Measurements from ENCODE around the gene MACF1.
"Not testable (repeated sequence)": the region's sequence is repeated elsewhere in the genome, so short reads cannot be mapped to it uniquely, and the experiment has no call there.

The MACF1 gene

DNA sequence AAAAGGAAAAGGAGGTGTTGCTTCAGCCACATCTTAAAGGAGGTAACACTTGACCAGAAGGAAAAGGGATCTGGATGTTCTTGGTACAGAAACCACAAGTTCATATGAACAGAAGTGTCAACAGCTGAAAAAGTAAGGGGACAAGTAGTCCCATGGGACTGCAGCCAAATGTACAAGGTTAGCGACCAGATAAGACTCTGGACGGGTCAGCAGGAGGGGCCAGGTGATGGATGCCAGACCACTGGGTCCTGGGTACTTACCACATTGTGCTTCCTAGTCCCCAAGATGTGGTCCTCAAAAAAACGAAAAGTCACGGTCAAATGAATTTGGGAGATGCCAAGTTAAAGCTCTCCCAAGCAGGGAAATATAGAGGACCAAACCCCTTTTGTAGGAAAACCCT lies 270.3 kb downstream of the MACF1 start:
- no peak for FAIRE-seq

DNA sequence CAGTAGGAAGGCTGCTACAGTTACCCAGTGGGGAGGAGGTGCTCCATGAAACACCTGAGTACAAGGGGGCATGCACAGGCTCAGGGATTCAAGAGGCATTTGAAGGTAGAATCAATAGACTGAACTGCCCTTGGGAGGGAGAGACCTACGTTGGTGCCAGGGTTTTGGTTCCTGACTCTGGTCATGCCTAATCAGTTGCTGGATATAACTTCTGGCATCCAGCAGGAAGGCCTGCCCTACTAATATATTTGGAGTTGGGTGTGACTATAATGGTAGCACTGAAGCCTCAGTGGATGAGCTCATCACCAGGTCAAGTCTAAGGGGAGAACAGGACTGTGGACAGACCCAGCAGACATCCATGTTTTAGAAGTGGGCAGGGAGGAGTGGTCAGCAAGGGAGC lies 271.1 kb downstream of the MACF1 start:
- FAIRE-seq: not testable (repeated sequence)

DNA sequence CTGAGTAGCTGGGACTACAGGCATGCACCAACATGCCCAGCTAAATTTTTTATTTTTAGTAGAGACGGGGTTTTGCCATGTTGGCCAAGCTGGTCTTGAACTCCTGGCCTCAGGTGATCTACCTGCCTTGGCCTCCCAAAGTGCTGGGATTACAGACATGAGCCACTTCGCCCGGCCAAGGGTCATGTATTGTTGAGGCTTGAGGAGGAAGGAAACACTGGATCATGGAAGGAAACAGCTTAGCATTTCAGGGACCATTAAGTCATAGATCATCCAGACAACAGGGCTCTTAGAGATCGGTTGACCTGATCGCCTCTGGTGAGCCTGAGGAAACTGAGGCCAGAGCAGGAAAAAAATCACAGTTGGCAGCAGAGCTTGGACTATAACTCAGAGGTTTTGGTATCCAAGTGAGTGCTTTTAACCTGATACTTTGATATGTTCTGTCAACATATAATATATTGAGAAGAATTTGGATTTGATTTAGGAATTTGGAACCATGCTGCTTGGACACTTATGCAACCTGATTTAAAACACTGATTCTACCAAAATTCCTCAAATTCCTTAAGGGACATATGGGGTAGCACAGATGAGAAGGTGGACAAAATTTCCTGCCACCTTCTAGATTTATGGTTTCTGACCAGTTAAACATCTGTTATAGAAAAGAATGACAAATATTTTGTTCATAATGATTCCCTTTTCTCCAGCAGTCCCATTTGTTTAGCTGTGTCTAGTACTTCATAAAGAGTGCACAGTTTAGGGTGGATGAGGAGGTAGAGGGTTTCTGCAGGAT lies 273.8 kb downstream of the MACF1 start:
- no peak for FAIRE-seq

DNA sequence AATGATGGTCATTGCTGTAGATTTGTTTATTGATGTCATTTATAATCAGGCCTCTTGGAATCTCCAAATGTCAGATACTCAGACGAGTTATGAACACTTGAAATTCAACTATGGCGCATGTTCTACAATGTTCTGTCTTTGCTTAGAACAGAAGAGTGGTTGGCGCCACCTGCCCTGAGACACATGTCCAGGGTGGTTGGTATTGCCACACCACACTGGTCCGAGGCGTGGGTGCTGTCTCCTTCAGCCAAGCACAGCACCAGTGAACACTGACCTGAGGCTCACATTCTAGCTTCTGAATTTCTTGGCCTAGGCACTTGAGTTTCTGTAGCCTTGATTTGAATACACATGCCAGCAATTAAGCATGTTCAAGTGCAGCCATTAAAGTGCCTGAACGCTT lies 276.8 kb downstream of the MACF1 start:
- no peak for FAIRE-seq

DNA sequence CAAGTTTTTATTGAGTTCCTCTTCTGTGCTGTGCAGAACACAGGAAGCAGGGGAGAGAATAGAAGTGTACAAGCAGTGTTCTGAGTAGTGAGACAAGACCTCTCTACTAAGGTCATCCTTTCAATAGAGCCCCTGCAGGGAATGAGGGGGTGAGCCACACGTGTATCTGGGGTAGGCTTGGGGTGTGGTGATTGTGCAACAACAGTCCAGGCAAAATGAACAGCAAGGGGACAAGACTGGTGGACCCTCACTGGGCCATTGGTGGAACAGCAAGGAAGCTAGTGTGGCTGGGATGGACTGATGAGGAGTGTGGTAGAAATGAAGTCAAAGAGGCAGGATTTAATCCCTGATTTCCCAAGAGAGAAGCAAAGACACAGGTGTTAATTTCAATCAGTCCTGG lies 278.8 kb downstream of the MACF1 start:
- FAIRE-seq: no peak

DNA sequence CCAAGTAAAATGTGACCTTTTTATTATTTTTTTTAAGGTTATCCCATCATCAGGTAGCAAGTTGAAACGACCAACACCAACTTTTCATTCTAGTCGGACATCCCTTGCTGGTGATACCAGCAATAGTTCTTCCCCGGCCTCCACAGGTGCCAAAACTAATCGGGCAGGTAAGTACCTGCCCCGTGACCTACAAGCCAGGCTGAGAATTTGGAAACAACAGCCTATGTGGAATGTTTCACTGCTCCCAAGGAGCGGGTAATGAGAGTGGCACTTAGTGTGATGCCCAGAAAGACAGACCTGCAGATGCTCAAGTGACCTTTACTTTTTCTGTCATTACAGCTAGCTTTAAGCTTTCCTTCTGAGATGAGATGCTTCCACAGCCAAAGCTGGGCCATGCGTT lies 280.1 kb downstream of the MACF1 start:
- no peak for FAIRE-seq

DNA sequence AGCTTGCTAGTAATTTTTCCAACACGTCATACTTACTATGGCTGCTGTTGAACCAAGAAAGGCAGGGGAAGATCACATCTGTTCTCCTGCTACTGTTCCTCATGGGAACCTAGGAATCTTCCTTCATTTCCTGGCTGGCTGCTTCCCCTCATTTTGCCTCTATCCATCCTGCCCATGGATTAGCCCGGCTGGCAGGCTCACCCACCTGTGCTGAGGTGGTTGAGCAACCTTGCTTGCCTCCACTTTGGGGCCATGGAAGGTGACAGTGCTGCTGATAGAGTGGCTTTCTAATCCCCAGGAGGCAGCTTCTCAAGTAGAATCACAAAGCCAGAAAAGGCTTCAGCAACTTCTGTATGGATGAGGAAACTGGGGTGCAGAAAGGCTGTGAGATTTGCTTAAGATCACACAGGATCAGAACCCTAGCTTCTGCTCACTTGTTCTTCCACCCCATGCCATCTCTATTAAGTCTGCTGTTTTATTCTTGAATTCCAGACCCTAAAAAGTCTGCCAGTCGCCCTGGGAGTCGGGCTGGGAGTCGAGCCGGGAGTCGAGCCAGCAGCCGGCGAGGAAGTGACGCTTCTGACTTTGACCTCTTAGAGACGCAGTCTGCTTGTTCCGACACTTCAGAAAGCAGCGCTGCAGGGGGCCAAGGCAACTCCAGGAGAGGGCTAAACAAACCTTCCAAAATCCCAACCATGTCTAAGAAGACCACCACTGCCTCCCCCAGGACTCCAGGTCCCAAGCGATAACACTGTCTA lies 280.7 kb downstream of the MACF1 start:
- FAIRE-seq: no peak

DNA sequence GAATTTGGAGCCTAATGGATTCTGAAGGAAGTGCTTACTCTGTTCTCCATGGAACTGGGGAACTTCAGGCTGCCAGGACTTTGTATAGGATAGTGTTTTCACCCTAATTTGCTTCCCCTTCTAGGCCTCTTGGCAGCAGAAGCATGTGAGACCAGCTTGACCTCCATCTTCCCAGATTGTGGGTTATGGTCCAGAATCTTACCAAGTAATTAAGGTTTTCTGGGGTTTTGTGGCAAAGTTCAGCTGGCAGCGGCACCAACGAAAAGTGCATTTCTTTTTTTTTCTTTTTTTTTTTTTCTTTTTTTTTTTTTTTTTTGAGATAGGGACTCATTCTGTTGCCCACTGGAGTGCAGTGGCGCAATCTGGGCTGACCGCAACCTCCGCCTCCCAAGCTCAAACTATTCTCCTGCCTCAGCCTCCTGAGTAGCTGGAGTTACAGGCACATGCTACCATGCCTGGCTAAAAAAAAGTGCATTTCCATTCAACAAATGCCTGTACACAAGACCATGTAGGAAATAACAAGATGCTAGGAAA lies 283.6 kb downstream of the MACF1 start:
- no peak for FAIRE-seq

DNA sequence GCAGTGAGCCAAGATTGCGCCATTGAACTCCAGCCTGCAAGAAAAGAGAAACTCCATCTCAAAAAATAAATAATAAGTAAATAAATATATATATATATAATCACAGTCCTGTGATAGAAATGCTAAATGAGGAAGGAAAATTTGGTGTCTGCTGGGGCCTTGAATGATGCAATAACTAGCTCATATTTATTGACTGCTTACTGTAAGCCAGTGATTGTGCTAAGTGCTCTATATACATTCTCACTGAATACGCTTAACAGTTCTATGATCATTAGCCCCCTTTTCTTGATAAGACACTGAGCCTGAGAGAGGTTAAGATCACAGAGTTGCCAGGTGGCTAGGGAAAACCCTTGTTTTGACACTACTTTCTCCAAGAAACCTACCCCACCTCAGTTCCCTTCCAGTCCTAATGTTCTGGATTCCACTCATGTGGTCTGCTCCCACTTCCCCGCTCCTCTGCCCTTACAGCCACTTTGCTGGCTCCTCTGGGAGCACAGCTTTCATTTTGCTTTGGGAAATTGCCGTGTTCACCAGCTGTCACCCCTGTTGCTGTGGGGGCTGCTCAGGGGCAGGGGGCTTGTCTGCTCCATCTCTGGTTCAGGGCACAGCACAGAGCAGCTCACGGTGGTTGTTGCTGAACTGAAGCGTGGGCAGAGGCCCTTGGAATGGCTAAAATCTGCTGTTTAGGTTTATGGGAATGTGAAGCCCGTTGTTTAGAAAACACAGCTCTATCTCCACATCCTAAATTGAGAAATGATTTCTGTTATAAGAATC lies 284.5 kb downstream of the MACF1 start:
- FAIRE-seq: no peak

DNA sequence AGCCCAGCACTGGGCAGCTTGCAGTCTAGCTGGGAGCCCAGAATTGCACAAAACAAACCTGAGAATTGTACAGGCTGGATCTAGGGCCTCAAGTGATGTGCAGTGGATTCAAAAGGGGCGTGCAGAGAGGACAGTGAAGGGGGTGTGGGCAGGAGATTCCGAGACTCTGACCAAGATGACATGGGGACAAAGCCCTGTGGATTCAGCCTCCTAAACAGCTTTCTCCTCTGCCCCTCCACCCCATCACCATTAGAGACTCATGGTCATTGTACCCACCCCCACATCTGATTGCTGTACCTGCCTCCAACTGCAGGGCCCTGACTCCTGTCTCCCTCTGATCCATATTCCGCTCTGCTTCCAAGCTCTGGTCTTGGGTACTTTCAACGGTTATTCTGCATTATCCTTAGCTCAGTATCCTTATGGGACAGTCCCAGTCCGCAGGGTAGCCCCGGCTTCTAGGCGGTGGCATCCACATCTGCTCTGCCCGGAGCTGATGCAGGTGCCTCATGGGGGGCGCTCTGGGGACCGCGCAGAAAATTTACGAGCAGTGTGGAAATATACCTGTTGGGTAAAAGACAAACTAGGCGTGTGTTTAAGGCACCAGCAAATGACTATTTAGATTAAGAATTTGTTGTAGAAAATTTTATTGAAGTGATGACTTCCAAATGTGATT lies 285.2 kb downstream of the MACF1 start:
- FAIRE-seq: no peak

DNA sequence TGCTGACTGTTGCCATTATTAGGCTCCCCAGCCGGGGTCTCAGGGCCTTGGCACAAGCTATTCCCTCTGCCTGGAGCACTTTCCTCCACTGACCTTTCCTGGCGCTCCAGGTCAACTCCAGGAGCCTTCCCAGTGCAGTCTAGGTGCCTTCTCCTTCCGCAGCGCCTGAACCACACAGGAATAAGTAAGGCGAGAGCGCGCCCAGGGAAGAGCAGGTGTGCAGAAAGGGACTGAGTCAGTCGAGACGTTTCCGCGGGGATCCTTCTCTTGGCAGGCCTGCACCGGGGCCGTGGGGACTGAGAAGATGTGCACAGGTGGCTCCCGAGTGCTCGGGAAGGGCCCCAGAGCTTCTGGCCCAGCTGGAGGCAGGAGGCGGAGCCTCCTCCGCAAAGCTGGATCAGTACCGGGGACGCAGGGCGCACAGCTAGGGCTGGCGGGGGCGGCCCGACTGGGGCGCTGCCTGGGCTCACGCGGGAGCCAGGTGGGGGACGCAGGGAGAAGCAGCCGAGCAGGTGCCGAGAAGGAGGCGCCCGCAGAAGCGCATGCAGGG lies 286.2 kb downstream of the MACF1 start:
- no peak for FAIRE-seq

DNA sequence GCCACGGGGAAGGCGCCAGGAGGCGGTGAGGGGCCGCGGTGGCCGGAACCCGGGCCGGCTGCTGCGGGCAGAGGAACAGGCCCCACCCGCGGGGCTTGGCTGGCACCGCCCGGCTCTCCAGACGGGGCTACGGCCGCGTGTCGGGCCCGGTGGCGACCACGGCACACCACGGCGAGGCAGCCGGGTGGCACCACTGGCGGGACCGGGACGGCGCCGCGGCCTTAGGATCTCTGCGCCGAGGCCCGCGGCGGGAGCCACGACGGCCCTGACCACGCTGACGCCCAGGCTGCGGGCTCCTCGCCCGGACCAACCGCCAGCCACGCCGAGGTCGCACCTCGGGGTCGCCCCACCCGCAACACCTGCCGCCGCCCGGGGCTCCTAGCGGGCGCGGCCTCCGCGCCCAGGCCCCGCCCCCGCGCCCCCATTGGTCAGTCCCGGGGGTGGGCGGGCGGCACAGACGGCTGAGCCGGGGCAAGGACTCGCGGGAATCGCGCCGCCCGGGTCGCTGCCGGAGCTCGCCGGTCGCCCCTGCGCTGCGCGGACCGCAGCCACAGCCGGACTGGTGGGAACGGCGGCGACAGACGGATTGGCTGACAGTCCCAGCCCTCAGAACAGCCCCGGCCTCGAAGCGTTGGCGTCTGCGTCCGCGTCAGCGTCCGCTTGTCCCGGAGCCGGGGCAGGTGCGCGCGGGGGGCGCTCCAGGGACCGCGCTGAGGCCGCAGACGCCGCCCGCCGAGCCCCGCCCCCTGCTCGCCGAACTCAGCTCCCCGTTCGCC lies 286.8 kb downstream of the MACF1 start, which contains the start of gene BMP8A:
TSS of gene BMP8A (plus strand) at position 491 of the 776 bp plus-strand sequence. CDS start 356 bp downstream, outside the sequence.
- no peak for FAIRE-seq

DNA sequence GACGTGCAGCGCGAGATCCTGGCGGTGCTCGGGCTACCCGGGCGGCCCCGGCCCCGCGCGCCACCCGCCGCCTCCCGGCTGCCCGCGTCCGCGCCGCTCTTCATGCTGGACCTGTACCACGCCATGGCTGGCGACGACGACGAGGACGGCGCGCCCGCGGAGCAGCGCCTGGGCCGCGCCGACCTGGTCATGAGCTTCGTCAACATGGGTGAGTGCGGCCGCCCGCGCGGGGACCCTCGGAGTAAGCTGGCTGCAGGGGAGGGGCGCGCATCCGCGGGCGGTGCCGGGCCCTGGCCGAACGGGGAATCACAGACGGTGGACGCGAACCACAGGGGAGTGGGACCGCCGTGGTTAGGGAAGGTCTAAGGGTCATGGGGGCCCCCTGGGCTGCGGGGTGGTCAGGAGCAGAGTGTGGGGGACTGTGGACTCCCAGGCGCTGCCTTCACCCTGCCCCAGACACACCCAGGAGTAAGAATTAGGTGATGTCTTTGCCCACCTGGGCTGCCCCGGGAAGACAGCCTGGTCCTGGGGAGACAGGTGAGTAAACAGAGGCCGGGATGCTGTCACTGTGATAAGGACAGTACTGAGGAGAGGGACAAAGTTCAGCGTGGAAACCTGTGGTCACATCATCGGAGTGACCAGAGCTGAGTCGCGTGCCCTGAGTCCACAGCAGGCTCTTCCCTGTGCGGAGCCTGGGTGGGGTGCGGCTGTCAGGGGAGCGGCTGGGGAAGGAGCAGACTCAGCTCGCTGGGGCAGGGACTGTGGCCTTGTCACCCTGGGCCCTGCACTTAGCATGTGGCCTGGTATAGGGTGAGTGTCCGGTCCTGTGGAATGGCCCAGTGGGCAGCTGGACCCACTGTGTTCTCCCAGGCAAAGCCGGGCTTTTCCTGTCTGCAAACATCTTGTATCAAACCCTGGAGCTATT lies 287.9 kb downstream of the MACF1 start:
- FAIRE-seq: not testable (repeated sequence)

DNA sequence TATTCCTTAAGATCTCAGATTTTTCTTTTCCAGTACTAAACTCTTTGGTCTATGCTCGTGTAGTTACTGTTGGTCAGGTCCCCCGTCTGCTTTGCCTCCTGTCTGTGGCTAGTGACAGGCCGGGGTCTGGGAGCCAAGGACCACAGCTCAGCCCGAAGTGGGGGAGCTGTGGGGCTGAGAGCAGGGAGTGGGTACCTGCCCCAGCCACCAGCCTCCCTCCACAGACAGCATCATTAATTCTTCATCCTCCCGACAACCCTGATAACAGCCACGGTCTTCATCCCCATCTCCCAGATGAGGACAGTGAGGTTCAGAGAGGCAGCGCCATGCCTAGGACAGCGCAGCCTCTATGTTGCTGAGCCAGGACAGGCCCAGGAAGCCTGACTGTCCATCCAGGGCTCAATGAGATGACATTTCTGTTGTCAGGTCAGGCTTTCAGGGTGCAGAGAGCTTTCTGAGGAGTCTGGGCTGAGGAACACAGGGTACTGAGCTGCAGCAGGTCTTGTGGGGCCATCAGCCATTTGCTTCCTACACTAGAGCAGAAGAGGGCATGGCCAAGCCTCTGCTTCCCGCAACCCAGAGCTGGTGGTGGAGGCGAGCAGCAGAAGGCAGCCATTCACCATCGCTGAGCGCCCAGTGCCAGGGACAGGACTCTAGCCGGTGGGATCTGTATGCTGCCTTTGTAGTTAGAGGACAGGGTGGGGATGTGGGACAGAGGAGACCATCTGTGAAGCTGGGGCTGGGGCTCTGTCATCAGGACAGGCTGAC lies 288.7 kb downstream of the MACF1 start:
- FAIRE-seq: not testable (repeated sequence)

DNA sequence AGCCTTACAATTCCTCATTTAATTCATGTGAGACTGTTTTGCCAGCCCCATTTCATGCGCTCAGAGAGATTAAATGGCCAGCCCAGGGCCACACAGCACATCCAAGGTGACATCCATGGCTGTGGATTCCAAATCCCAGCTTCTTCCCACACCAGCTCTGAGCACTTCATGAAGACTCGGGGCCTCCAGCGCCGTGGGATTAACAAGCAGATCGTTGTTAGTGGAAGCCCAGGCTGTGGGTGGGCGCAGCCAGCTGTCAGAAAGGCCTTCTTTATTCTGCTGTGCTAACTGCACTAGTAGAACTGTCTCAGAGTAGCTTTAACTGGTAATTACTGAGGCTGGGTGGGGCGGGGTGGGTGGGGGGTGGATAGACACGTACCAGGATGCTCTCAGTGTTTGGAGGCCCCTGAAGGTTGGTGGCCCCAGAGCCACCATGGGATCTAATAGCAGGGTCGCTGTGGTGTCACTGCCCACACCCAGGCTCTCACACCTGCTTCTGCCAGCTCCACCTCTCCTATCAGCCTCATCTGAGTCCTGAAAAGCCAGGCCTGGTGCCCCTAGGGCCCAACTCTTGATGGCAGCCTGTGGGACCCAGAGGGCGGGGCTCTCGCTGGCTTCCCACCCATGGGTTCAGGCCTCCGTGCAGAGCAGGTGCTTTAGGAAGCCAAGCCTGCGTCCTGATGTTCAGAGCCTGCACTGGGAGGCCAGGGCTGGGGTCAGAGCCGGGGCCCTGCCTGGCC lies 290.3 kb downstream of the MACF1 start:
- FAIRE-seq: no peak

DNA sequence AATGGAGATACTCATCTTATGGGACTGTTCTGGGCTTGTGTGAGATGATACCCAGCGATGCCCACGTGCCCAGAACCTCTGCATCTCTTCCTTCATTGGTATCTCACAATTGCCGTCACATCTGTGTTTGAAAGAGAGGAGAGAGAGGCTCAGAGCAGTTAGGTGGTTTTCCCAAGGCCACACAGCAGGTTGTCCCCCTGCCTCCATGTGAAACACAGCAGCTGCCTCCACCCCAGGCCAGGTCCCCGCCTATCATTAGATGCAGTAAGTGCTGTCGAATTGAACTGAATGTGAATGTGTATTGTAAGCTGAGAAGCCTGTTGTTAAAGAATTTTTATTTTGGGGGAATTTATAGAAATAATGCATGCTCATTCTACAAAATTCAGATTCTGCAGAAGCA lies 292.0 kb downstream of the MACF1 start:
- not testable (repeated sequence) for FAIRE-seq

DNA sequence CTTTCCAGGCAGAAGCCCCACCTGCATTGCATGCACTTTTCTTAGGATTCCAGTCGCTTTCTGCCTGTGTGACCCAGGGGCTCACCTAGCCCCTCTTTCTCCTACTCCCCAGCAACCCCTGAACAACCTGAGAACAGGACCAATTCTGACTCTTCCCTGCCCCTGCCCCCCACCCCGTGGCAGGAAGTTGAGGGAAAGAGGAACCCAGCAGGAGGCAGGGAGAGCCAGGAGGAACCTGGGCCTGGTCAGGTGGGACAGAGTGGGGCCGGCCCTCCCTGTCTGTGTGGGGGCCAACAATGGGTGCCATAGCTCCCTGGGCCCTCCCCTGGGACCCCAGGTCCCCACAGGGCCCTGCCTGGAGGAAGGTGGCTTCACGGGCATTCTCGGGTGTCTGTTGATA lies 293.1 kb downstream of the MACF1 start:
- no peak for FAIRE-seq

DNA sequence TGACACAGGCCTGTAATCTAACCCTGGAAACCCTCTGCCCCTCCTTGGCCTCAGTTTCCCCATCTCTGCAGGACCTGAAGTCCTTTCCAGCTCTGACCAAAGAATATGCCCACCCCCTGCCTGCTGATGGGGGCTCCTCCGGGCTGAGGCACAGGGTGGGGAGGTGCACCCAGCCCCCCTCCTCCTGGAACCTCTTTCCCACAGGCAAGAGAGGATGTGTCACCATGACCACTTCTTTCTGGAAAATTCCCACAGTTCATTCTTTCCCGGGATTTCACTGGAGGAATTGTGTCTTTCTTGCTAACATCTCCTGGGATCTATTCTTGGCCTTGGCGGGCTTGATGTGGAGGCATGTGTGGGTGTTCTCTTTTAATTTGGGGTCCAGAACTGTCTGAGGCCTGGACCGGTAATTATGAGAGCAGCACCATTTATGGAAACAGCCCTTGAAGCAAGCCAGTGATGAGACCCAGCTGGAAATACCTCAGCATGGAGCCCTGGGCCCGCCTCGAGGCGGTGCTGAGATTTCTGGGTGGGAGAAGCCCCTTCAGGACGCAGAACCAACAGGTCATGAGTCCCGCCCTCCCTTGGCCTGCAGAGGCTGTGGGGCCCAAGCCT lies 293.7 kb downstream of the MACF1 start:
- not testable (repeated sequence) for FAIRE-seq
